DND-41 (cell line): ENCODE measurements around the gene RRP1.

ENCODE experiments used
- ATAC-seq: fragments of 200-7000 bp; cut with Tn5 transposase; 3 replicates; pipeline ENCODE4 v1.9.1; 2021; ENCODE audit warnings: low read depth; ENCODE audit not compliant: insufficient read depth
- DNase-seq: peaks from one replicate; pipeline ENCODE4 v3.0.0-alpha.2; 2020
- H2AFZ ChIP-seq: 2 replicates; pipeline ENCODE4 v1.6.0; 2012; ENCODE audit warnings: low read depth, low read length
- H3K27ac ChIP-seq: 2 replicates; pipeline ENCODE4 v1.5.1; 2012; ENCODE audit warnings: low read length, inconsistent platforms
- H3K27me3 ChIP-seq: fragments of 200-600 bp; sonication (generic); 2 replicates; pipeline ENCODE4 v1.6.0; 2012; ENCODE audit warnings: low read length, mild to moderate bottlenecking, inconsistent platforms; ENCODE audit not compliant: insufficient read depth, poor library complexity
- H3K36me3 ChIP-seq: 2 replicates; pipeline ENCODE4 v1.5.1; 2012; ENCODE audit warnings: low read length, inconsistent platforms; ENCODE audit not compliant: insufficient read depth
- H3K4me1 ChIP-seq: 2 replicates; pipeline ENCODE4 v1.5.1; 2012; ENCODE audit warnings: mild to moderate bottlenecking, low read length; ENCODE audit not compliant: insufficient read depth
- H3K4me2 ChIP-seq: 2 replicates; pipeline ENCODE4 v1.6.0; 2012; ENCODE audit warnings: mild to moderate bottlenecking, moderate library complexity, low read length, inconsistent platforms; ENCODE audit not compliant: insufficient read depth
- H3K4me3 ChIP-seq, 2 experiments: fragments of 200-600 bp in 1 of 2; shearing (Covaris generic) in 1 of 2; 2 replicates each; pipeline ENCODE4 v1.5.1; 2012 to 2016; ENCODE audit warnings: inconsistent platforms in 2 of 2, low read length in 2 of 2, mild to moderate bottlenecking in 2 of 2, low read depth in 1 of 2, moderate library complexity in 1 of 2
- H3K79me2 ChIP-seq: 2 replicates; pipeline ENCODE4 v1.6.0; 2012; ENCODE audit warnings: low read length, inconsistent platforms; ENCODE audit not compliant: insufficient read depth
- H3K9ac ChIP-seq: 2 replicates; pipeline ENCODE4 v1.6.0; 2012; ENCODE audit warnings: low read depth, mild to moderate bottlenecking, inconsistent platforms, low read length, moderate library complexity
- H3K9me3 ChIP-seq: 2 replicates; pipeline ENCODE4 v1.5.1; 2012; ENCODE audit warnings: low read length, moderate library complexity, mild to moderate bottlenecking, inconsistent platforms; ENCODE audit not compliant: insufficient read depth, severe bottlenecking
- H4K20me1 ChIP-seq: 2 replicates; pipeline ENCODE4 v1.6.0; 2012; ENCODE audit warnings: low read length; ENCODE audit not compliant: insufficient read depth
- EZH2 ChIP-seq: IDR thresholded peaks from 3 replicates; pipeline ENCODE4 v1.6.1; 2012; ENCODE audit warnings: borderline replicate concordance, low read depth, mild to moderate bottlenecking, moderate library complexity, low read length, inconsistent platforms; ENCODE audit not compliant: severe bottlenecking
- TF ChIP-seq, protein P1 (sequence below): IDR thresholded peaks from 2 replicates; pipeline ENCODE4 v1.5.1; 2012; ENCODE audit warnings: borderline replicate concordance, low read length, moderate library complexity, mild to moderate bottlenecking; ENCODE audit not compliant: poor library complexity, severe bottlenecking; ENCODE audit errors: extremely low read depth

The RRP1 gene

DNA sequence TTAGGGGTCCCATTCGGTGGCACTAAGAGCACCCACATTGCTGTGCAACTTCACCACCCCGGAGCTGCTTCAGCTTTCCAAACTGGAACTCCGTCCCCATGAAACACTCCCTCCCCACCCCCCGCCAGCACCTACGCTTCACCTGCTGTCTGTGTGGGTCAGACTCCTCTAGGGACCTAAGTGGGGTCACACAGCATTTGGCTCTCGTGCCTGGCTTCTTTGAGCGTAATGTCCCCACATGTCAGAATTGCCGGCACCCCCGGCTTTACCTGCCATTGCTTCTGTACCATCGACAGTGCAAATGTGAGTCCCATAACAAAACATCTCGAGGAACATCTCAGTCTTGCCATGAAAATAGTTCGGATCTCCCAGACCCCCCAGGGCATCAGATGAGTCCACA is 39.8 kb downstream of the RRP1 start:
- Histone ChIP-seq H3K36me3 (no peaks in the 10 kb centered on the region), H3K27me3 (no peaks in the 10 kb centered on the region), H3K9ac (no peak overlapping the region), H3K4me1 (no peaks in the 10 kb centered on the region), H3K4me3 (no peak overlapping the region), H3K79me2 (no peaks in the 10 kb centered on the region), H3K9me3 (no peaks in the 10 kb centered on the region), H3K4me2 (no peak overlapping the region), H2AFZ (no peak overlapping the region), H3K27ac (no peak overlapping the region), H4K20me1 (no peaks in the 10 kb centered on the region)
- no peak for TF ChIP-seq EZH2
- TF ChIP-seq, protein P1, sequence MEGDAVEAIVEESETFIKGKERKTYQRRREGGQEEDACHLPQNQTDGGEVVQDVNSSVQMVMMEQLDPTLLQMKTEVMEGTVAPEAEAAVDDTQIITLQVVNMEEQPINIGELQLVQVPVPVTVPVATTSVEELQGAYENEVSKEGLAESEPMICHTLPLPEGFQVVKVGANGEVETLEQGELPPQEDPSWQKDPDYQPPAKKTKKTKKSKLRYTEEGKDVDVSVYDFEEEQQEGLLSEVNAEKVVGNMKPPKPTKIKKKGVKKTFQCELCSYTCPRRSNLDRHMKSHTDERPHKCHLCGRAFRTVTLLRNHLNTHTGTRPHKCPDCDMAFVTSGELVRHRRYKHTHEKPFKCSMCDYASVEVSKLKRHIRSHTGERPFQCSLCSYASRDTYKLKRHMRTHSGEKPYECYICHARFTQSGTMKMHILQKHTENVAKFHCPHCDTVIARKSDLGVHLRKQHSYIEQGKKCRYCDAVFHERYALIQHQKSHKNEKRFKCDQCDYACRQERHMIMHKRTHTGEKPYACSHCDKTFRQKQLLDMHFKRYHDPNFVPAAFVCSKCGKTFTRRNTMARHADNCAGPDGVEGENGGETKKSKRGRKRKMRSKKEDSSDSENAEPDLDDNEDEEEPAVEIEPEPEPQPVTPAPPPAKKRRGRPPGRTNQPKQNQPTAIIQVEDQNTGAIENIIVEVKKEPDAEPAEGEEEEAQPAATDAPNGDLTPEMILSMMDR, result no peak
- ATAC-seq (no peak), DNase-seq (no peak)

DNA sequence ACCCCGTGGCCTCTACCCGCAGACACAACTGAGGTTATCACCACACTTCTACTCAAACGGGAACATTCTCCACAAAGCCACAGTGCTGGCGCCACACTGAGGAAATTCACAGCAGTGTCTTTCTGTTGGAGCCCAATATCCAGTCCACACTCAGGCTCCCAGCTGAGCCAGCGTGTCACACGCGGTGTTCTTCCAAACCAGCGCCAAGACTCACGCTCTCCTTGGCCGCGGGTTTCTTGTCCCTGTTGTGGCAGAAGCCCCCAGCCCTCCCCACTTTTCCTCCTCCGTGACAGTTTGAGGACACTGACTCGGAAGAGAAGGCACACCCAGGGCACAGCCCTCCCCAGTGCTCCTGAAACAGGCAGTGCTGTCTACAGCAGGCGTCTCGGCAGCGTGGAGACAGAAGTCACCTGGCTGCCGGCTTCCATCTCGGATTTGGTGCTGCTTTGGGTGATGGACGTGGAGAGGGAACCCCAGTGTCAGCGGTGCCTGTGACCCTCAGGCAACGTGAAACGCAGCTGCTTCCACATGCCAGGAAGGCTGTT is 40.3 kb downstream of the RRP1 start:
- Histone ChIP-seq H4K20me1 (no peaks in the 10 kb centered on the region), H3K4me3 (no peak overlapping the region), H3K27ac (no peak overlapping the region), H3K9me3 (no peaks in the 10 kb centered on the region), H3K9ac (no peak overlapping the region), H3K36me3 (no peaks in the 10 kb centered on the region), H3K4me2 (no peak overlapping the region), H3K27me3 (no peaks in the 10 kb centered on the region), H3K79me2 (no peaks in the 10 kb centered on the region), H2AFZ (no peak overlapping the region), H3K4me1 (no peaks in the 10 kb centered on the region)
- TF ChIP-seq, protein P1, result peak; percentile 31
- TF ChIP-seq EZH2, result no peak
- DNase-seq (no peak), ATAC-seq (no peak; the same call in 2 of the 3 replicates)

GRCh38 chr21:43832158-43832550 is 42.8 kb downstream of the RRP1 start:
- TF ChIP-seq, protein P1, result no peak
- TF ChIP-seq EZH2, result no peak
- ATAC-seq, result no peak

GRCh38 chr21:43832648-43833047 is 43.3 kb downstream of the RRP1 start:
- no peaks in the 10 kb centered on the region for H3K79me2 ChIP-seq
- no peaks in the 10 kb centered on the region for H3K36me3 ChIP-seq
- no peak overlapping the region for H3K4me2 ChIP-seq
- no peak overlapping the region for H3K27ac ChIP-seq
- no peaks in the 10 kb centered on the region for H3K4me1 ChIP-seq
- H3K9me3 ChIP-seq, result no peaks in the 10 kb centered on the region
- no peak for ATAC-seq
- TF ChIP-seq EZH2, result no peak
- TF ChIP-seq, protein P1, result no peak
- no peak overlapping the region for H2AFZ ChIP-seq
- H4K20me1 ChIP-seq, result no peaks in the 10 kb centered on the region
- no peaks in the 10 kb centered on the region for H3K27me3 ChIP-seq
- no peak for DNase-seq
- no peak overlapping the region for H3K9ac ChIP-seq
- no peak overlapping the region for H3K4me3 ChIP-seq

More at GRCh38 chr21:43832158-43832550, 42.8 kb downstream of the RRP1 start:
- no peak for DNase-seq
- Histone ChIP-seq H3K27ac (no peak overlapping the region), H3K79me2 (no peaks in the 10 kb centered on the region), H4K20me1 (no peaks in the 10 kb centered on the region), H3K4me3 (no peak overlapping the region), H3K9ac (no peak overlapping the region), H3K27me3 (no peaks in the 10 kb centered on the region), H3K4me1 (no peaks in the 10 kb centered on the region), H3K4me2 (no peak overlapping the region), H3K36me3 (no peaks in the 10 kb centered on the region), H2AFZ (no peak overlapping the region), H3K9me3 (no peaks in the 10 kb centered on the region)
